Measurements from ENCODE around the gene TIFAB.

Gene TIFAB

DNA sequence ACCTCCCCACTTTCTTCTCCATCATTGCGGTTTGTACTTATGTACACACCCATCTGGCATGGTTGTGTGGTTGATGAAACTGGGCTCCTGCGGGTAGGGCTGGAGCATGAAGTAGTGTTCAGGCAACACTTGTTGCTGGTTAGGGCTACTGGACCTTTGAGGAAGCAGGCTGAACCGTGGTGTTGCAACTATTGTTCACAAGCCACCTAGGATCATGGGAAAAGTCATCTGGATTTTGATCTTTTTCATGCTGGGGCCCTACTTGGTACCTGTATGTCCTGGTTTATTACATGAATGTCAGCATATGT lies 40.1 kb upstream of the TIFAB start:
- Histone ChIP-seq H3K4me3 (ENCODE audit: low read depth in 1 of 2, low read length in 1 of 2) (no peak overlapping the region), H3K27me3 (peaks cover 100% of the 10 kb centered on the region), H3K36me3 (no peaks in the 10 kb centered on the region), H3K4me1 (ENCODE audit: control insufficient read depth in 1 of 2, insufficient read depth in 1 of 2, low read depth in 1 of 2, low read length in 1 of 2) (no peaks in the 10 kb centered on the region), H3K27ac (no peak overlapping the region), H3K9me3 (no peaks in the 10 kb centered on the region)
- TF ChIP-seq CTCF (IDR thresholded peaks at IDR 0.05) = no peak

- H3K27me3 ChIP-seq = peaks cover 100% of the 10 kb centered on the region
- TF ChIP-seq CTCF (IDR thresholded peaks at IDR 0.05) = no peak
- no peaks in the 10 kb centered on the region for H3K9me3 ChIP-seq
- no peaks in the 10 kb centered on the region for H3K4me1 ChIP-seq (ENCODE audit: control insufficient read depth in 1 of 2, insufficient read depth in 1 of 2, low read depth in 1 of 2, low read length in 1 of 2)
- no peak overlapping the region for H3K4me3 ChIP-seq (ENCODE audit: low read depth in 1 of 2, low read length in 1 of 2)
- H3K27ac ChIP-seq = no peak overlapping the region
- no peaks in the 10 kb centered on the region for H3K36me3 ChIP-seq
Measured at GRCh38 chr5:135491552-135492318, 39.6 kb upstream of the TIFAB start.

DNA sequence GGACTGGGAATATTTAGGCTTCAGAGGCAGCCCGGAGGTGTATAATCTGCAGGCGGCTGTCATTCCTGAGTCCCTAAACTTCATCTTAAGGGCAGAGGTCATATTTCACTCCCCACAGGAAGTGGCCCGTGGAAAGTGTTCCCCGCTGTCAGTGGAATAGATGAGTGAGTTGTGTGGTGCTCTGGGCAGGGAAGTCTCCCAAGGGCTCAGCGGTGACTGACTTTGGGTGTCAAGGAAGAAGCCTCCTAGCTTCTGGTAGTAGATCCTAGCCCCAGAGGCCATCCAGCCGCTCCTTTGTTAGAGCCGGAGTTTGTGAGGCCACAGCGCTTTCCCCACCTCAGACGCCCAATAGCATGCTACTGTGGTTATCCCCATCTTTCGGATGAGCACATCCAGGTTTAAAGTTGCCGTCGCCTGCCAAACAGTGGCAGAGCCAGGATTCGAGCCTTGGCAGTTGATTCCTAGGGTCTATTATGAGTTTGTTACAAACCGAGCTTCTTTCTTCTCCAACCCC lies 38.9 kb upstream of the TIFAB start:
- Histone ChIP-seq H3K27me3 (peaks cover 100% of the 10 kb centered on the region), H3K36me3 (no peaks in the 10 kb centered on the region), H3K4me3 (ENCODE audit: low read depth in 1 of 2, low read length in 1 of 2) (no peak overlapping the region)

DNA sequence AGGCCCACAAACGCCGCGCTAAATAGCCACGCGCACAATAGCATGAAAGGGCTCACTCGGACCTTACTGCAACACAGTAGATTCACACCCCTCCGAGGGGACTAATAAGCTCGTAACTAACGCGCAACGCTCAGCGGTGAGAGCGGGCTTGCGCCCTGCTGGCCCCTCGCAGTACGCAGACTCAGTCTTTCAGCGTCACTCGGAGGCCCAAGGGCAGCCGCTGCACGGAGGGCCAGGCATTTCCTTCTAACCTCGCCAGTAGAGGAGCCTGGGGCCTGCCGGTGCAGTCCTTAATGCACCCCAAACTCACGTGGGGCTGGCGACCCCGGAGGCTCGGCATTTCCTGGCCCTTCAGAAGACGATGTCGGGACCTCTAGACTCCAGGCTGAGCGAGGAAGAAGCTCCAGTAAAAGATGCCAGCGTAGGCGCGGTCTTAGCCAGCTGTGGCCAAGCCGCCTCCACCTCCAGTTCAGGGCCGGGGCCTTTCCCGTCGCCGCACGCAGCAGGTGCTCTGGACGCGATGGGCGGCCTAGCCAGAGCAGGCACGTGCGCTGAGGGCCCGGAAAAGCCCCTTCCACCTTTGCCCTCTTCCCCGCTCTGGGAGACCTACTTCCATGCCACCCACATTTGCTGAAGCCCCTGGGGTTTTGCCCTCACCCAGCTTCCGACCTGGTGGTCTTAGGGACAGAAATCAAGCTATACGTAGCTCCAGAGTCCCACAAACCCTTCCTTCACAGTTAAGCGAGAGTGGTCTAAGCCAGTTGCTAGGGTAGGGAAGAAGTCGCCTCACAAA lies 38.3 kb upstream of the TIFAB start:
- Histone ChIP-seq H3K4me3 (ENCODE audit: low read depth in 1 of 2, low read length in 1 of 2) (no peak overlapping the region), H3K27me3 (peaks cover 100% of the 10 kb centered on the region), H3K36me3 (no peaks in the 10 kb centered on the region), H3K27ac (no peak overlapping the region), H3K4me1 (ENCODE audit: control insufficient read depth in 1 of 2, insufficient read depth in 1 of 2, low read depth in 1 of 2, low read length in 1 of 2) (no peaks in the 10 kb centered on the region), H3K9me3 (no peaks in the 10 kb centered on the region)
- no peak for TF ChIP-seq CTCF (IDR thresholded peaks at IDR 0.05)

More for the DNA sequence above, 38.9 kb upstream of the TIFAB start:
- H3K27ac ChIP-seq = no peak overlapping the region
- no peaks in the 10 kb centered on the region for H3K4me1 ChIP-seq (ENCODE audit: control insufficient read depth in 1 of 2, insufficient read depth in 1 of 2, low read depth in 1 of 2, low read length in 1 of 2)
- TF ChIP-seq CTCF (IDR thresholded peaks at IDR 0.05) = no peak
- H3K9me3 ChIP-seq = no peaks in the 10 kb centered on the region

GRCh38 chr5:135489466-135490244 lies 37.5 kb upstream of the TIFAB start:
- TF ChIP-seq CTCF (IDR thresholded peaks at IDR 0.05) = no peak
- Histone ChIP-seq H3K27me3 (peaks cover 100% of the 10 kb centered on the region), H3K36me3 (no peaks in the 10 kb centered on the region), H3K4me1 (ENCODE audit: control insufficient read depth in 1 of 2, insufficient read depth in 1 of 2, low read depth in 1 of 2, low read length in 1 of 2) (no peaks in the 10 kb centered on the region), H3K4me3 (ENCODE audit: low read depth in 1 of 2, low read length in 1 of 2) (no peak overlapping the region), H3K27ac (no peak overlapping the region), H3K9me3 (no peaks in the 10 kb centered on the region)

Data from neutrophil (primary cell).